D341Med (cell line): ENCODE data around the gene BMP7.

Experiments used
- DNase-seq: peaks from one replicate; pipeline ENCODE4 v3.0.0; 2012; ENCODE audit warnings: low spot score

BMP7 gene

GRCh38 chr20:57266291-57267157 lies at the start of gene BMP7:
Gene BMP7, minus strand, starts transcription at chr20:57266641. Its CDS starts 519 bp downstream, at chr20:57266122.
- DNase-seq: peak; percentile 79

- DNase-seq: no peak
These were observed 49.6 kb upstream of the BMP7 start for GRCh38 chr20:57315976-57316480.

- DNase-seq: no peak
These were observed 48.9 kb upstream of the BMP7 start for GRCh38 chr20:57315083-57315975.

GRCh38 chr20:57313951-57314350 lies 47.5 kb upstream of the BMP7 start:
- DNase-seq: no peak

GRCh38 chr20:57313230-57313629 lies 46.8 kb upstream of the BMP7 start:
- DNase-seq: no peak

GRCh38 chr20:57312138-57312537 lies 45.7 kb upstream of the BMP7 start:
- no peak for DNase-seq

GRCh38 chr20:57310821-57311514 lies 44.5 kb upstream of the BMP7 start:
- DNase-seq: no peak

- DNase-seq: no peak
These were observed 43.2 kb upstream of the BMP7 start for GRCh38 chr20:57309544-57310115.

GRCh38 chr20:57308451-57309271 lies 42.2 kb upstream of the BMP7 start:
- DNase-seq: no peak

- DNase-seq: no peak
These were observed 40.3 kb upstream of the BMP7 start for GRCh38 chr20:57306747-57307146.

GRCh38 chr20:57301026-57301425 lies 34.6 kb upstream of the BMP7 start:
- DNase-seq: no peak

GRCh38 chr20:57298457-57298856 lies 32.0 kb upstream of the BMP7 start:
- no peak for DNase-seq

GRCh38 chr20:57294550-57294949 lies 28.1 kb upstream of the BMP7 start:
- DNase-seq: no peak

GRCh38 chr20:57293995-57294394 lies 27.6 kb upstream of the BMP7 start:
- no peak for DNase-seq

- DNase-seq: no peak
These were observed 26.2 kb upstream of the BMP7 start for GRCh38 chr20:57292611-57293010.

- no peak for DNase-seq
These were observed 25.3 kb upstream of the BMP7 start for GRCh38 chr20:57291694-57292093.

- DNase-seq: no peak
These were observed 24.6 kb upstream of the BMP7 start for GRCh38 chr20:57291003-57291402.

GRCh38 chr20:57290178-57290484 lies 23.7 kb upstream of the BMP7 start:
- DNase-seq: no peak

GRCh38 chr20:57289391-57290177 lies 23.1 kb upstream of the BMP7 start:
- DNase-seq: peak; percentile 64

GRCh38 chr20:57288651-57289277 lies 22.3 kb upstream of the BMP7 start:
- DNase-seq: no peak
